Measurements from ENCODE around the gene MAD2L1BP. TPM values are rescaled to one million over a fixed set of nuclear protein-coding genes. Genes with fewer than 3 reads are reported as not detected.
A peak's percentile ranks its signal among the peaks of the same experiment; 100 is the strongest.

MAD2L1BP gene
- total and polyA plus RNA-seq, 2 of the 13 experiments (the other 11 are each of a cell fraction or from before 2014, with no cell fraction given): 54.2 to 55.5 TPM

DNA sequence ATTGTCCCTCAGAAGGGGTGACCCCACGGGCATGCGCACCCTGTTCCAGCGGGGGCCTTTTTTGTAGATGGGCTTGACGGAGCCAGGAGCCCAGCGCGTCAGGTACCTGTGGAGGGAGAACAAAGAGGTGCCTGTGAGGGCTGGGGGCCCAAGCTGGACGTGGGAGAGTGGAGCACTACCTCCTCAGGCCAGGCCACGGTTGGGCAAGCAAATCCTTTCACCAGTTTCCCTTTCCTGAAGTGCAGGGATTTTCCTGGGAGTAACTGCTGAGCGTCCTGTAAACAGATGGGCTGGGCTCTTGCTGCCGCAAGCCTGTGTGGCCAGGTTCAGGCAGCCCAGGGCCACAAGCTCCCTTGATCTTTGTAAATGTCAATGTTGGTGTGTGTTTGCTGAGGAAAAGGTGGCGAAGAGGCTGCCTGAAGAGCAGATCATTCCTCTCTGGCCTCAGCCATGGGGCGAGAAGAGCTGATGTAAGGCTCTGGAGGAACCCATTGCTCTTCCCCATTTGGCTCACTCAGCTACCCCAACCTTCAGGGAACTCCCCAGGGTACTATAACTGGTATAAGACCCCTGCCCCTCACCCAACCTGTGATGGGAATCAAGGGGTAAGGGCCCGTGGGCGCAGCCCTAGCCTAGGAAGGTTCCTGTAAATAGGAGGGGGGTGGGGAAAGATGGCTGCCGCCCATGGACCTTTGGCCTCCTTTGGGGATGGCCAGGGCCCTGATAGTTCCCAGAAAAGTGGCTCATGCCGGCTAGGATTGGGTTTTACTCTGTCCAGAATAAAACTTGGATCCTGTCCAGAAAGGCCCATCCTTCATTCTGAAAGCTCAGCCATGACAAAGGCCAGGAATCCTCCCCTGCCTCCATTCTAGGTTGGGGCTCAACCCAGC is 36.4 kb downstream of the MAD2L1BP start (continued):
- TF ChIP-seq ZNF383 (CRISPR knock-in tag; IDR thresholded peaks at IDR 0.05; ENCODE audit: borderline replicate concordance) (no peak), ZNF563 (CRISPR knock-in tag; IDR thresholded peaks at IDR 0.05) (no peak), ARHGAP35 (CRISPR knock-in tag; IDR thresholded peaks at IDR 0.05; ENCODE audit: borderline replicate concordance) (no peak; the same call in 1 of the 2 replicates), HMG20A (CRISPR knock-in tag; IDR thresholded peaks at IDR 0.05; ENCODE audit: borderline replicate concordance) (peak; percentile 91), ZBTB21 (CRISPR knock-in tag; IDR thresholded peaks at IDR 0.05) (no peak), ZNF136 (CRISPR knock-in tag; IDR thresholded peaks at IDR 0.05; ENCODE audit: low read depth) (peak; percentile 59; the same call in 1 of the 2 replicates), HOXA3 (CRISPR knock-in tag; IDR thresholded peaks at IDR 0.05) (peak; percentile 73), PCBP1 (IDR thresholded peaks at IDR 0.05; ENCODE audit: borderline replicate concordance, low read depth, low read length) (no peak), ZNF891 (CRISPR knock-in tag; IDR thresholded peaks at IDR 0.05) (no peak), ZNF652 (CRISPR knock-in tag; IDR thresholded peaks at IDR 0.05; ENCODE audit: borderline replicate concordance, low read depth) (no peak), PPARG (CRISPR knock-in tag; conservative IDR thresholded peaks at IDR 0.05) (no peak; the same call in none of the 2 replicates), ZNF570 (CRISPR knock-in tag; IDR thresholded peaks at IDR 0.05; ENCODE audit: borderline replicate concordance) (no peak), GZF1 (CRISPR knock-in tag; IDR thresholded peaks at IDR 0.05) (peak; percentile 81; the same call in 1 of the 2 replicates), ZFP1 (CRISPR knock-in tag; IDR thresholded peaks at IDR 0.05) (0 out of 2 replicates have a peak, but pooled peaks have one; percentile 50), JUNB (CRISPR knock-in tag; IDR thresholded peaks at IDR 0.05; ENCODE audit: borderline replicate concordance) (no peak), RFX3 (CRISPR knock-in tag; IDR thresholded peaks at IDR 0.05) (no peak), ZNF660 (CRISPR knock-in tag; IDR thresholded peaks at IDR 0.05; ENCODE audit: borderline replicate concordance, low read depth) (no peak)
- TF ChIP-seq, protein P1, sequence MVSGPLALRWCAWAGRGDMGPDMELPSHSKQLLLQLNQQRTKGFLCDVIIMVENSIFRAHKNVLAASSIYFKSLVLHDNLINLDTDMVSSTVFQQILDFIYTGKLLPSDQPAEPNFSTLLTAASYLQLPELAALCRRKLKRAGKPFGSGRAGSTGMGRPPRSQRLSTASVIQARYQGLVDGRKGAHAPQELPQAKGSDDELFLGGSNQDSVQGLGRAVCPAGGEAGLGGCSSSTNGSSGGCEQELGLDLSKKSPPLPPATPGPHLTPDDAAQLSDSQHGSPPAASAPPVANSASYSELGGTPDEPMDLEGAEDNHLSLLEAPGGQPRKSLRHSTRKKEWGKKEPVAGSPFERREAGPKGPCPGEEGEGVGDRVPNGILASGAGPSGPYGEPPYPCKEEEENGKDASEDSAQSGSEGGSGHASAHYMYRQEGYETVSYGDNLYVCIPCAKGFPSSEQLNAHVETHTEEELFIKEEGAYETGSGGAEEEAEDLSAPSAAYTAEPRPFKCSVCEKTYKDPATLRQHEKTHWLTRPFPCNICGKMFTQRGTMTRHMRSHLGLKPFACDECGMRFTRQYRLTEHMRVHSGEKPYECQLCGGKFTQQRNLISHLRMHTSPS (CRISPR knock-in tag; IDR thresholded peaks at IDR 0.05; ENCODE audit: low read depth): peak; percentile 48; the same call in 1 of the 2 replicates
- TF ChIP-seq, protein P2, sequence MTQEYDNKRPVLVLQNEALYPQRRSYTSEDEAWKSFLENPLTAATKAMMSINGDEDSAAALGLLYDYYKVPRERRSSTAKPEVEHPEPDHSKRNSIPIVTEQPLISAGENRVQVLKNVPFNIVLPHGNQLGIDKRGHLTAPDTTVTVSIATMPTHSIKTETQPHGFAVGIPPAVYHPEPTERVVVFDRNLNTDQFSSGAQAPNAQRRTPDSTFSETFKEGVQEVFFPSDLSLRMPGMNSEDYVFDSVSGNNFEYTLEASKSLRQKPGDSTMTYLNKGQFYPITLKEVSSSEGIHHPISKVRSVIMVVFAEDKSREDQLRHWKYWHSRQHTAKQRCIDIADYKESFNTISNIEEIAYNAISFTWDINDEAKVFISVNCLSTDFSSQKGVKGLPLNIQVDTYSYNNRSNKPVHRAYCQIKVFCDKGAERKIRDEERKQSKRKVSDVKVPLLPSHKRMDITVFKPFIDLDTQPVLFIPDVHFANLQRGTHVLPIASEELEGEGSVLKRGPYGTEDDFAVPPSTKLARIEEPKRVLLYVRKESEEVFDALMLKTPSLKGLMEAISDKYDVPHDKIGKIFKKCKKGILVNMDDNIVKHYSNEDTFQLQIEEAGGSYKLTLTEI (CRISPR knock-in tag; conservative IDR thresholded peaks at IDR 0.05): no peak
- TF ChIP-seq, protein P3, sequence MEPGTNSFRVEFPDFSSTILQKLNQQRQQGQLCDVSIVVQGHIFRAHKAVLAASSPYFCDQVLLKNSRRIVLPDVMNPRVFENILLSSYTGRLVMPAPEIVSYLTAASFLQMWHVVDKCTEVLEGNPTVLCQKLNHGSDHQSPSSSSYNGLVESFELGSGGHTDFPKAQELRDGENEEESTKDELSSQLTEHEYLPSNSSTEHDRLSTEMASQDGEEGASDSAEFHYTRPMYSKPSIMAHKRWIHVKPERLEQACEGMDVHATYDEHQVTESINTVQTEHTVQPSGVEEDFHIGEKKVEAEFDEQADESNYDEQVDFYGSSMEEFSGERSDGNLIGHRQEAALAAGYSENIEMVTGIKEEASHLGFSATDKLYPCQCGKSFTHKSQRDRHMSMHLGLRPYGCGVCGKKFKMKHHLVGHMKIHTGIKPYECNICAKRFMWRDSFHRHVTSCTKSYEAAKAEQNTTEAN (CRISPR knock-in tag; conservative IDR thresholded peaks at IDR 0.05): no peak
- TF ChIP-seq, protein P4, sequence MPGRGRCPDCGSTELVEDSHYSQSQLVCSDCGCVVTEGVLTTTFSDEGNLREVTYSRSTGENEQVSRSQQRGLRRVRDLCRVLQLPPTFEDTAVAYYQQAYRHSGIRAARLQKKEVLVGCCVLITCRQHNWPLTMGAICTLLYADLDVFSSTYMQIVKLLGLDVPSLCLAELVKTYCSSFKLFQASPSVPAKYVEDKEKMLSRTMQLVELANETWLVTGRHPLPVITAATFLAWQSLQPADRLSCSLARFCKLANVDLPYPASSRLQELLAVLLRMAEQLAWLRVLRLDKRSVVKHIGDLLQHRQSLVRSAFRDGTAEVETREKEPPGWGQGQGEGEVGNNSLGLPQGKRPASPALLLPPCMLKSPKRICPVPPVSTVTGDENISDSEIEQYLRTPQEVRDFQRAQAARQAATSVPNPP (CRISPR knock-in tag; IDR thresholded peaks at IDR 0.05): no peak
- TF ChIP-seq, protein P5, sequence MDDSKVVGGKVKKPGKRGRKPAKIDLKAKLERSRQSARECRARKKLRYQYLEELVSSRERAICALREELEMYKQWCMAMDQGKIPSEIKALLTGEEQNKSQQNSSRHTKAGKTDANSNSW (CRISPR knock-in tag; IDR thresholded peaks at IDR 0.05; ENCODE audit: borderline replicate concordance): no peak; the same call in 1 of the 2 replicates
